GM12891 (cell line): ENCODE measurements around the gene ADIPOR2.
"Not testable (repeated sequence)": the region's sequence is repeated elsewhere in the genome, so short reads cannot be mapped to it uniquely, and the experiment has no call there.

Experiments used
- PAX5 ChIP-seq: IDR thresholded peaks from 2 replicates; pipeline ENCODE4 v1.6.1; 2011; ENCODE audit warnings: low read length, moderate library complexity, mild to moderate bottlenecking; ENCODE audit not compliant: insufficient read depth, severe bottlenecking
- POLR2A ChIP-seq: IDR thresholded peaks from 2 replicates; pipeline ENCODE4 v1.6.1; 2011; ENCODE audit warnings: low read depth, low read length, control low read depth
- POLR2AphosphoS5 ChIP-seq: IDR thresholded peaks from 2 replicates; pipeline ENCODE4 v1.6.1; 2011; ENCODE audit warnings: low read depth, low read length, control low read depth
- POU2F2 ChIP-seq: IDR thresholded peaks from 2 replicates; pipeline ENCODE4 v1.6.1; 2011; ENCODE audit warnings: low read depth, mild to moderate bottlenecking, control low read depth, low read length, moderate library complexity
- TAF1 ChIP-seq: IDR thresholded peaks from 2 replicates; pipeline ENCODE4 v1.6.1; 2011; ENCODE audit warnings: low read depth, low read length, control low read depth

DNA sequence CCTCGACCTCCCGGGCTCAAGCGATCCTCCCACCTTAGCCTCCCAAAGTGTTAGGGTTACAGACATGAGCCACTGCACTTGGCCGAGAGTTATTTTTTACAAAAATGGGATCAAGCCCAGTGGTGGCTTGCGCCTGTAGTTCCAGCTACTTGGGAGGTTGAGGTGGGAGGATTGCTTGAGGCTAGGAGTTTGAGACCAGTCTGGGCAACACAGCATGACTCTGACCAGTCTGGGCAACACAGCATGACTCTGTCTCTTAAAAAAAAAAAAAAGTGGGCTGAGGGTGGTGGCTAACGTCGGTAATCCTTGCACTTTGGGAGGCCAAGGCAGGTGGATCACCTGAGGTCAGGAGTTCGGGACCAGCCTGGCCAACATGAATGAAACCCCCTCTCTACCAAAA, 4.2 kb downstream of the ADIPOR2 start:
- TF ChIP-seq POLR2AphosphoS5, POLR2A, TAF1, PAX5, POU2F2: not testable (repeated sequence)
